Epithelial cell of esophagus (primary cell): ENCODE data around the gene DTNBP1.

Source experiments
- DNase-seq: peaks from one replicate; pipeline ENCODE4 v3.0.0; 2010; ENCODE audit warnings: low read depth
- H3K4me3 ChIP-seq: 2 replicates; pipeline ENCODE4 v1.5.1; 2011; ENCODE audit warnings: mild to moderate bottlenecking, low read length, control low read depth
- CTCF ChIP-seq: IDR thresholded peaks from 2 replicates; pipeline ENCODE4 v1.5.1; 2011; ENCODE audit warnings: low read depth, mild to moderate bottlenecking, low read length, control low read depth, inconsistent platforms; ENCODE audit not compliant: insufficient read depth; ENCODE audit errors: missing control alignments

Gene DTNBP1

GRCh38 chr6:15594512-15595259 is 68.1 kb downstream of the DTNBP1 start:
- no peak for TF ChIP-seq CTCF
- no peak for DNase-seq
- H3K4me3 ChIP-seq: no peak overlapping the region

GRCh38 chr6:15593798-15594197 is 69.0 kb downstream of the DTNBP1 start:
- no peak for TF ChIP-seq CTCF
- DNase-seq: no peak

GRCh38 chr6:15592610-15593009 is 70.2 kb downstream of the DTNBP1 start:
- TF ChIP-seq CTCF: no peak
- H3K4me3 ChIP-seq: no peak overlapping the region
- DNase-seq: no peak

More at GRCh38 chr6:15593798-15594197, 69.0 kb downstream of the DTNBP1 start:
- H3K4me3 ChIP-seq: no peak overlapping the region

- H3K4me3 ChIP-seq: no peak overlapping the region
- no peak for TF ChIP-seq CTCF
- DNase-seq: peak; percentile 63
These were observed 73.7 kb downstream of the DTNBP1 start for GRCh38 chr6:15588971-15589634.

GRCh38 chr6:15586503-15586902 is 76.3 kb downstream of the DTNBP1 start:
- TF ChIP-seq CTCF: no peak
- H3K4me3 ChIP-seq: no peak overlapping the region
- DNase-seq: peak; percentile 15

- no peak for TF ChIP-seq CTCF
- H3K4me3 ChIP-seq: no peak overlapping the region
These were observed 77.0 kb downstream of the DTNBP1 start for GRCh38 chr6:15585760-15586214.

GRCh38 chr6:15582499-15582898 is 80.3 kb downstream of the DTNBP1 start:
- no peak for TF ChIP-seq CTCF
- H3K4me3 ChIP-seq: no peak overlapping the region
- no peak for DNase-seq

More at GRCh38 chr6:15585760-15586214, 77.0 kb downstream of the DTNBP1 start:
- no peak for DNase-seq
